ENCODE measurements around the gene ZHX3. TPM values are rescaled to one million over a fixed set of nuclear protein-coding genes. Genes with fewer than 3 reads are reported as not detected.

ZHX3 gene
- polyA plus RNA-seq, 2 donors, result 6.6 to 9.6 TPM

DNA sequence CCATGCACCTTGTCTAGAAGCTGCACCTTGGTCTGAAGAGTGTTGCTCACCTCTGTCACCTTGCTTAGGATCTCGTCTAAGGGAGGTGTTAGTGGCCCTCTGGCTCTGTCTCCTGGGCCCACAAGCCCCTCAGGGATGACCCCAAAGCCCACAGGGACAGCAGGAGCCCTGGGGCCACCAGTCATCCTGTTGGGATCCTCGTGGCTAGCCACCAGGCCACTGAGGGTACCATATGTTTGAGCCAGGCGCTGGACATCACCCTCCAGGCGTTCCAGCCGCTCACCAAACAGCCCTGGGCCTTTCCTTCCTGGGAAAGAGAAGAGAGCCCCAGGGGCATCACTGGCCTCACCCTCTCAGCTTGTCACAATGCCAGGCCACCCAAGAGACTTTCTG is 45.2 kb upstream of the ZHX3 start:
- Histone ChIP-seq H3K27ac (ENCODE audit: low read depth in 2 of 2, low read length in 1 of 2) (no peak overlapping the region), H3K27me3 (ENCODE audit: control insufficient read depth in 1 of 2, insufficient read depth in 2 of 2, low read length in 2 of 2) (peaks cover 0 to 18% of the 10 kb centered on the region in 2 donors), H3K4me3 (ENCODE audit: low read depth in 1 of 2, low read length in 2 of 2) (no peak overlapping the region), H3K36me3 (ENCODE audit: control insufficient read depth in 2 of 2, insufficient read depth in 2 of 2, low read length in 1 of 2) (peaks cover 0 to 16% of the 10 kb centered on the region in 2 donors), H3K4me1 (ENCODE audit: control insufficient read depth in 2 of 2, insufficient read depth in 2 of 2, low read length in 1 of 2) (peaks cover 3 to 7% of the 10 kb centered on the region in 2 donors), H3K9me3 (ENCODE audit: control insufficient read depth in 2 of 2, insufficient read depth in 1 of 2, low read depth in 1 of 2, low read length in 1 of 2) (peaks cover 0 to 2% of the 10 kb centered on the region in 2 donors)
- 73 to 79% methylated on average over 5 of the region's 5 CpGs for WGBS, 2 donors

GRCh38 chr20:41361757-41362747 is 44.5 kb upstream of the ZHX3 start:
- peaks cover 0 to 12% of the 10 kb centered on the region in 2 donors for H3K27me3 ChIP-seq (ENCODE audit: control insufficient read depth in 1 of 2, insufficient read depth in 2 of 2, low read length in 2 of 2)
- 74 to 83% methylated on average over 45 of the region's 45 CpGs for WGBS, 2 donors

DNA sequence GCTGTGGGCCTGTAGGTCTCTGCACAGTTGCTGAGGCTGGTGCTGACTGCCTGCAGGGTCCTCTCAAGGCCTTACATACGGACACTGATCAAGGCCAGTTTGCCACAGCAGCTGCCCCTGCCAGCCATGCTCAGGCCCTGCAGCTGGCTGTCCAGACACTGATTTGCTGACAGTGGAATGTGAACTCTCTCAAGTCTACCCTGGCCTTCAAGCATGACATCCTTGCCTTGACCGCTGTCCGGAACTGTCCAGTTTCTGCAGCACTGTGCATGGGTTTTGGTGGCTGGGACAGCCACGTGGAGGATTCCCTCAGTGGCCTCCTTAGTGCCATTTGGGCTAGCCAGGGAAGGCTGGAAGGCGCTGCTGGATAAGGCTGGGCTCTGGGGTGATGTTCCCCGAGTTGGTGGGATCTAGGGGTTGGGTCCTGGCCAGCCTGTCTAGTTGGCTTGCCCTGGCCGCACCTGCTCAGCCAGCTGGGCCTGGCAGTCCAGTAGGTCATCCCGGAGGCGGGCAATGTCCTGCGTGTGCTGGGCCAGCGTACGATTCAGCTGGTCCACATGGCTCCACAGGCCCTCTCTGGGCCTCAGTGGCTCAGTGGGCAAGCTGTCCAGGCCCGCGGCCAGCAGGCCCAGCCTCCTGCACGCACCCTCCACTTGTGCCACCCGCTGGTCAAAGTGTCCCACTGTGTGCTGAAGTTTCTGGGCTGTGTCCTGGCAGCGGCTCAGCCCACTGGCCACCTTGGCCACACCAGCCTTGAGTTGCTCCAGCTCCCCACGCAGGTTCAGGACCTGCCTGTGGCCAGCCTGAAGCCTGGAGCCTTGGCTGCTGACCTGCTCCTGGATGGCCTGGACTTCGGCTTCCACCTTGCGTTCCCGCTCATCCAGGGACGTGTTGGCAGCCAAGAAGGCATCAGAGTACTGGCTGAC is 43.6 kb upstream of the ZHX3 start:
- Histone ChIP-seq H3K36me3 (ENCODE audit: control insufficient read depth in 2 of 2, insufficient read depth in 2 of 2, low read length in 1 of 2) (peaks cover 0 to 30% of the 10 kb centered on the region in 2 donors), H3K4me1 (ENCODE audit: control insufficient read depth in 2 of 2, insufficient read depth in 2 of 2, low read length in 1 of 2) (peaks cover 3 to 7% of the 10 kb centered on the region in 2 donors), H3K9me3 (ENCODE audit: control insufficient read depth in 2 of 2, insufficient read depth in 1 of 2, low read depth in 1 of 2, low read length in 1 of 2) (peaks cover 0 to 2% of the 10 kb centered on the region in 2 donors), H3K27me3 (ENCODE audit: control insufficient read depth in 1 of 2, insufficient read depth in 2 of 2, low read length in 2 of 2) (peaks cover 0 to 3% of the 10 kb centered on the region in 2 donors), H3K27ac (ENCODE audit: low read depth in 2 of 2, low read length in 1 of 2) (no peak overlapping the region), H3K4me3 (ENCODE audit: low read depth in 1 of 2, low read length in 2 of 2) (no peak overlapping the region)
- WGBS, 2 donors, result 90 to 91% methylated on average over 22 of the region's 22 CpGs

More at GRCh38 chr20:41361757-41362747, 44.5 kb upstream of the ZHX3 start:
- Histone ChIP-seq H3K4me1 (ENCODE audit: control insufficient read depth in 2 of 2, insufficient read depth in 2 of 2, low read length in 1 of 2) (peaks cover 3 to 7% of the 10 kb centered on the region in 2 donors), H3K27ac (ENCODE audit: low read depth in 2 of 2, low read length in 1 of 2) (no peak overlapping the region), H3K36me3 (ENCODE audit: control insufficient read depth in 2 of 2, insufficient read depth in 2 of 2, low read length in 1 of 2) (peaks cover 0 to 22% of the 10 kb centered on the region in 2 donors), H3K9me3 (ENCODE audit: control insufficient read depth in 2 of 2, insufficient read depth in 1 of 2, low read depth in 1 of 2, low read length in 1 of 2) (peaks cover 0 to 2% of the 10 kb centered on the region in 2 donors), H3K4me3 (ENCODE audit: low read depth in 1 of 2, low read length in 2 of 2) (no peak overlapping the region)

- Histone ChIP-seq H3K27ac (ENCODE audit: low read depth in 2 of 2, low read length in 1 of 2) (no peak overlapping the region), H3K27me3 (ENCODE audit: control insufficient read depth in 1 of 2, insufficient read depth in 2 of 2, low read length in 2 of 2) (no peaks in the 10 kb centered on the region), H3K9me3 (ENCODE audit: control insufficient read depth in 2 of 2, insufficient read depth in 1 of 2, low read depth in 1 of 2, low read length in 1 of 2) (peaks cover 0 to 2% of the 10 kb centered on the region in 2 donors), H3K4me1 (ENCODE audit: control insufficient read depth in 2 of 2, insufficient read depth in 2 of 2, low read length in 1 of 2) (no peaks in the 10 kb centered on the region), H3K36me3 (ENCODE audit: control insufficient read depth in 2 of 2, insufficient read depth in 2 of 2, low read length in 1 of 2) (peaks cover 0 to 42% of the 10 kb centered on the region in 2 donors), H3K4me3 (ENCODE audit: low read depth in 1 of 2, low read length in 2 of 2) (no peak overlapping the region)
- 56 to 69% methylated on average over 9 of the region's 9 CpGs for WGBS, 2 donors
Measured at GRCh38 chr20:41359541-41360011, 42.0 kb upstream of the ZHX3 start.

- Histone ChIP-seq H3K27ac (ENCODE audit: low read depth in 2 of 2, low read length in 1 of 2) (no peak overlapping the region), H3K4me1 (ENCODE audit: control insufficient read depth in 2 of 2, insufficient read depth in 2 of 2, low read length in 1 of 2) (no peaks in the 10 kb centered on the region), H3K27me3 (ENCODE audit: control insufficient read depth in 1 of 2, insufficient read depth in 2 of 2, low read length in 2 of 2) (no peaks in the 10 kb centered on the region), H3K9me3 (ENCODE audit: control insufficient read depth in 2 of 2, insufficient read depth in 1 of 2, low read depth in 1 of 2, low read length in 1 of 2) (no peaks in the 10 kb centered on the region), H3K4me3 (ENCODE audit: low read depth in 1 of 2, low read length in 2 of 2) (no peak overlapping the region), H3K36me3 (ENCODE audit: control insufficient read depth in 2 of 2, insufficient read depth in 2 of 2, low read length in 1 of 2) (peaks cover 0 to 46% of the 10 kb centered on the region in 2 donors)
- WGBS, 2 donors, result 72 to 92% methylated on average over 7 of the region's 7 CpGs
Measured at GRCh38 chr20:41358717-41359116, 41.2 kb upstream of the ZHX3 start.

DNA sequence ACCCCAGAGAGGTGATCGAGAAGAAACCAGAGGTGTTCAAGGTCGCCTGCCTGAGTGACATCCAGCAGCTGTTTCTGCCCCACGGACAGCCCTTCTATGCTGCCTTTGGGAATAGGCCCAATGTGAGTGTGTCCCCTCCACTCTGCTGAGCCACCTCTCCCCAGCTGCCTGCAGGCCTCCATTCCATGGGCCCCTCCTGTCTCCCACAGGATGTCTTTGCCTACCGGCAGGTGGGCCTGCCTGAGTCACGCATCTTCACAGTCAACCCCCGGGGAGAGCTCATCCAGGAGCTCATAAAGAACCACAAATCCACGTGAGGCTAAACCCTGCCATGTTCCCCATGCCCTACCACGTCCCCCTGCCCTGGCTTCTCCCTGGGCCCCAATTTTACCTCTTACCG is 40.7 kb upstream of the ZHX3 start:
- Histone ChIP-seq H3K4me1 (ENCODE audit: control insufficient read depth in 2 of 2, insufficient read depth in 2 of 2, low read length in 1 of 2) (no peaks in the 10 kb centered on the region), H3K36me3 (ENCODE audit: control insufficient read depth in 2 of 2, insufficient read depth in 2 of 2, low read length in 1 of 2) (peaks cover 0 to 48% of the 10 kb centered on the region in 2 donors), H3K27me3 (ENCODE audit: control insufficient read depth in 1 of 2, insufficient read depth in 2 of 2, low read length in 2 of 2) (no peaks in the 10 kb centered on the region), H3K27ac (ENCODE audit: low read depth in 2 of 2, low read length in 1 of 2) (no peak overlapping the region), H3K4me3 (ENCODE audit: low read depth in 1 of 2, low read length in 2 of 2) (no peak overlapping the region), H3K9me3 (ENCODE audit: control insufficient read depth in 2 of 2, insufficient read depth in 1 of 2, low read depth in 1 of 2, low read length in 1 of 2) (no peaks in the 10 kb centered on the region)
- WGBS, 2 donors, result 87 to 91% methylated on average over 9 of the region's 9 CpGs

GRCh38 chr20:41357424-41358163 is 40.1 kb upstream of the ZHX3 start:
- H3K27me3 ChIP-seq (ENCODE audit: control insufficient read depth in 1 of 2, insufficient read depth in 2 of 2, low read length in 2 of 2), result no peaks in the 10 kb centered on the region
- peaks cover 0 to 54% of the 10 kb centered on the region in 2 donors for H3K36me3 ChIP-seq (ENCODE audit: control insufficient read depth in 2 of 2, insufficient read depth in 2 of 2, low read length in 1 of 2)
- no peak overlapping the region for H3K27ac ChIP-seq (ENCODE audit: low read depth in 2 of 2, low read length in 1 of 2)
- no peak overlapping the region for H3K4me3 ChIP-seq (ENCODE audit: low read depth in 1 of 2, low read length in 2 of 2)
- no peaks in the 10 kb centered on the region for H3K4me1 ChIP-seq (ENCODE audit: control insufficient read depth in 2 of 2, insufficient read depth in 2 of 2, low read length in 1 of 2)
- WGBS, 2 donors, result 83 to 85% methylated on average over 11 of the region's 11 CpGs
- no peaks in the 10 kb centered on the region for H3K9me3 ChIP-seq (ENCODE audit: control insufficient read depth in 2 of 2, insufficient read depth in 1 of 2, low read depth in 1 of 2, low read length in 1 of 2)

- H3K27me3 ChIP-seq (ENCODE audit: control insufficient read depth in 1 of 2, insufficient read depth in 2 of 2, low read length in 2 of 2), result no peaks in the 10 kb centered on the region
- H3K27ac ChIP-seq (ENCODE audit: low read depth in 2 of 2, low read length in 1 of 2), result no peak overlapping the region
- no peaks in the 10 kb centered on the region for H3K9me3 ChIP-seq (ENCODE audit: control insufficient read depth in 2 of 2, insufficient read depth in 1 of 2, low read depth in 1 of 2, low read length in 1 of 2)
- peaks cover 0 to 59% of the 10 kb centered on the region in 2 donors for H3K36me3 ChIP-seq (ENCODE audit: control insufficient read depth in 2 of 2, insufficient read depth in 2 of 2, low read length in 1 of 2)
- H3K4me1 ChIP-seq (ENCODE audit: control insufficient read depth in 2 of 2, insufficient read depth in 2 of 2, low read length in 1 of 2), result no peaks in the 10 kb centered on the region
- H3K4me3 ChIP-seq (ENCODE audit: low read depth in 1 of 2, low read length in 2 of 2), result no peak overlapping the region
- 82 to 89% methylated on average over 13 of the region's 13 CpGs for WGBS, 2 donors
Measured at GRCh38 chr20:41356951-41357350, 39.4 kb upstream of the ZHX3 start.
